ENCODE results near the gene KIR3DL3. TPM values are rescaled to one million over a fixed set of nuclear protein-coding genes. Genes with fewer than 3 reads are reported as not detected.
A peak's percentile ranks its signal among the peaks of the same experiment; 100 is the strongest.
"Not testable (repeated sequence)": the region's sequence is repeated elsewhere in the genome, so short reads cannot be mapped to it uniquely, and the experiment has no call there.

Gene KIR3DL3
- polyA plus RNA-seq, 3 donors from 2014 or later = not detected

DNA sequence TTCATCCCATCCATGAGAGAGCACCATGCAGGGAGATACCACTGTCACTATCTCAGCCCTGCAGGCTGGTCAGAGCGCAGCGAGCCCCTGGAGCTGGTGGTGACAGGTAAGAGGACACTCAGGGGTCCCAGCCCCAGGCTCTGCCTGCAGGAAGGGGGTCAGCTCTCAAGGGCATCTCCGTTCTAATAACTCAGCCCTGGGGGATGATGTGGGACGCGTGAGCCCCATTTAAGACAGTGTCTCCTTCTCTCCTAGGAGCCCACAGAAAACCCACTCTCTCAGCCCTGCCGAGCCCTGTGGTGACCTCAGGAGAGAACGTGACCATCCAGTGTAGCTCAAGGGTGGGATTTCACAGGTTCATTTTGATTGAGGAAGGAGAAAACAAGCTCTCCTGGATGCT is 15.5 kb upstream of the KIR3DL3 start:
- peaks cover 41% of the 10 kb centered on the region in 2 donors for H3K4me1 Mint-ChIP-seq
- no peak for DNase-seq
- H3K4me3 Mint-ChIP-seq = peak overlapping the region; percentile 21 to 55 (median 48)
- H3K36me3 Mint-ChIP-seq = no peaks in the 10 kb centered on the region
- H3K27ac Mint-ChIP-seq = peak overlapping the region in 5 of 6 donors; percentile 18 to 71 (median 69)
- H3K27me3 Mint-ChIP-seq (ENCODE audit: low read depth in 3 of 3) = peaks cover 16 to 29% (median 20%) of the 10 kb centered on the region in 3 donors
- no peaks in the 10 kb centered on the region for H3K9me3 Mint-ChIP-seq

DNA sequence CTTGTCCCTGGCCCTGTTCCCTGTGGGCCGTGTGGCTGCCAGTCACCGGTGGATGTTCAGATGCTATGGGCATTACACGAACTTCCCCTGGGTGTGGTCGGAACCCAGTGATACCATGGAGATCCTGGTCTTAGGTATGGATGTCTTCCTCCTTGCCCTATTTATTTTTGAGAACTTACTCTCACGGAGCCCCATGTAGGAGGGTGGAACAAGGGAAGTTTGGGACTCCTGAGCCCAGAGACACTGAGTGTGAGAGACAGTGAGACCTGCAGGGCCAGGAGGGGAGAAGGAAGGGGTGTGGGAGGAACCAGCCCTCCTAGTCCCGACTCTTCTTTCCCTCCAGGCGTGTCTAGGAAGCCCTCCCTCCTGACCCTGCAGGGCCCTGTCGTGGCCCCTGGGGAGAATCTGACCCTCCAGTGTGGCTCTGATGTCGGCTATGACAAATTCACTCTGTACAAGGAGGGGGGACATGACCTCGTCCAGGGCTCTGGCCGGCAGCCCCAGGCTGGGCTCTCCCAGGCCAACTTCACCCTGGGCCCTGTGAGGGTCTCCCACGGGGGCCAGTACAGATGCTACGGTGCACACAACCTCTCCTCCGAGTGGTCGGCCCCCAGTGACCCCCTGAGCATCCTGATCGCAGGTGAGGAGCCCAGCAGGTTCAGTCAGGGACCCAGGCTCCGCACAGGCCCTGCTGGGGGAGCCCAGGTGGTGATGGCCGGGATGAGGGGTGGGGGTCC is 14.9 kb upstream of the KIR3DL3 start:
- Mint-ChIP-seq H3K4me3 (peak overlapping the region in 4 of 5 donors; percentile 42 to 55 (median 50)), H3K27ac (peak overlapping the region in 5 of 6 donors; percentile 18 to 71 (median 56)), H3K27me3 (ENCODE audit: low read depth in 3 of 3) (peaks cover 13 to 25% (median 20%) of the 10 kb centered on the region in 3 donors)

GRCh38 chr19:54709956-54710355 is 14.3 kb upstream of the KIR3DL3 start:
- DNase-seq = not testable (repeated sequence)

More for the DNA sequence above, 14.9 kb upstream of the KIR3DL3 start:
- no peaks in the 10 kb centered on the region for H3K36me3 Mint-ChIP-seq
- H3K4me1 Mint-ChIP-seq = peaks cover 35 to 41% of the 10 kb centered on the region in 2 donors
- no peaks in the 10 kb centered on the region for H3K9me3 Mint-ChIP-seq
- no peak for DNase-seq

DNA sequence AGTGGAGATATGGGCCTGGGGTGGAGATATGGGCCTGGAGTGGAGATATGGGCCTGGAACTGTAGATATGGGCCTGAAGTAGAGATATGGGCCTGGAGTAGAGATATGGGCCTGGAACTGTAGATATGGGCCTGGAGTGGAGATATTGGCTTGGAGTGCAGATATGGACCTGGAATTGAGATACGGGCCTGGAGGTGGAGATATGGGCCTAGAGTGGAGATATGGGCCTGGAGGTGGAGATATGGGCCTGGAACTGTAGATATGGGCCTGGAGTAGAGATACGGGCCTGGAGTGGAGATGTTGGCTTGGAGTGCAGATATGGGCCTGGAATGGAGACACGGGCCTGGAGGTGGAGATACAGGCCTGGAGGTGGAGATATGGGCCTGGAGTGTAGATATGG is 402 bp downstream of the KIR3DL3 start:
- Mint-ChIP-seq H3K4me3 (no peak overlapping the region), H3K27me3 (ENCODE audit: low read depth in 3 of 3) (peaks cover 2 to 19% (median 6%) of the 10 kb centered on the region in 3 donors), H3K9me3 (peaks cover 4 to 15% (median 10%) of the 10 kb centered on the region in 6 donors), H3K27ac (no peak overlapping the region), H3K4me1 (peaks cover 7% of the 10 kb centered on the region in 2 donors), H3K36me3 (peaks cover 0 to 5% (median 3%) of the 10 kb centered on the region in 3 donors)
- no peak for DNase-seq

More at GRCh38 chr19:54709956-54710355, 14.3 kb upstream of the KIR3DL3 start:
- H3K9me3 Mint-ChIP-seq, H3K36me3 Mint-ChIP-seq, H3K27ac Mint-ChIP-seq, H3K4me3 Mint-ChIP-seq: not testable (repeated sequence)
- peaks cover 35 to 41% of the 10 kb centered on the region in 2 donors for H3K4me1 Mint-ChIP-seq
- H3K27me3 Mint-ChIP-seq (ENCODE audit: low read depth in 3 of 3) = peaks cover 13 to 24% (median 22%) of the 10 kb centered on the region in 3 donors

- H3K9me3 Mint-ChIP-seq = peaks cover 4 to 11% (median 7%) of the 10 kb centered on the region in 6 donors
- no peak overlapping the region for H3K4me3 Mint-ChIP-seq
- H3K27ac Mint-ChIP-seq = no peak overlapping the region
- H3K36me3 Mint-ChIP-seq = peaks cover 0 to 5% (median 3%) of the 10 kb centered on the region in 3 donors
- H3K27me3 Mint-ChIP-seq (ENCODE audit: low read depth in 3 of 3) = peaks cover 2 to 16% (median 6%) of the 10 kb centered on the region in 3 donors
- peaks cover 7% of the 10 kb centered on the region in 2 donors for H3K4me1 Mint-ChIP-seq
- DNase-seq = no peak
Observed at GRCh38 chr19:54725321-54725720, 1.1 kb downstream of the KIR3DL3 start.

- Mint-ChIP-seq H3K36me3 (no peaks in the 10 kb centered on the region), H3K4me1 (peaks cover 7% of the 10 kb centered on the region in 2 donors), H3K9me3 (no peaks in the 10 kb centered on the region), H3K27me3 (ENCODE audit: low read depth in 3 of 3) (peaks cover 5 to 20% (median 16%) of the 10 kb centered on the region in 3 donors), H3K4me3 (no peak overlapping the region), H3K27ac (no peak overlapping the region)
- no peak for DNase-seq
Observed at GRCh38 chr19:54727562-54727961, 3.3 kb downstream of the KIR3DL3 start.

DNA sequence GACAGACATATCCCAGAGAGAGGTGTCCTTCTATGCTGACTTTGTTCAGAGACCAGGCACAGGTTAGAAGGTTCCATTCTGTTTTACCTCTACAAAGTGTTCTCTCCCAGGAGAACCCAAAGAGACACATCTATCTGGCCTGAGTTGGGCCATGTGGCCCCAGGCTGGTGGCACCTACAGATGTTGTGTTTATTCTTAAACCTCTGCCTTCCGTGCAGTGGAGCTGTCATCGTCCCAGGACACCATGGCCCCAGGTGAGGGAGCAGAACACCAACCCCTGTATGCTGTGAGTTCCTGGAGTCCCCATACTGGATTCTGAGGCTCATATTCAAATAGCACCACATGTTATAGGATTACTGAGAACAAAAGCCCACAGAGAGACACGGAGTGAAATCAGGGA is 3.9 kb downstream of the KIR3DL3 start:
- H3K36me3 Mint-ChIP-seq = no peaks in the 10 kb centered on the region
- DNase-seq = no peak
- no peak overlapping the region for H3K4me3 Mint-ChIP-seq
- no peaks in the 10 kb centered on the region for H3K9me3 Mint-ChIP-seq
- H3K27ac Mint-ChIP-seq = no peak overlapping the region
- H3K27me3 Mint-ChIP-seq (ENCODE audit: low read depth in 3 of 3) = peaks cover 5 to 21% (median 16%) of the 10 kb centered on the region in 3 donors
- H3K4me1 Mint-ChIP-seq = peaks cover 7% of the 10 kb centered on the region in 2 donors

DNA sequence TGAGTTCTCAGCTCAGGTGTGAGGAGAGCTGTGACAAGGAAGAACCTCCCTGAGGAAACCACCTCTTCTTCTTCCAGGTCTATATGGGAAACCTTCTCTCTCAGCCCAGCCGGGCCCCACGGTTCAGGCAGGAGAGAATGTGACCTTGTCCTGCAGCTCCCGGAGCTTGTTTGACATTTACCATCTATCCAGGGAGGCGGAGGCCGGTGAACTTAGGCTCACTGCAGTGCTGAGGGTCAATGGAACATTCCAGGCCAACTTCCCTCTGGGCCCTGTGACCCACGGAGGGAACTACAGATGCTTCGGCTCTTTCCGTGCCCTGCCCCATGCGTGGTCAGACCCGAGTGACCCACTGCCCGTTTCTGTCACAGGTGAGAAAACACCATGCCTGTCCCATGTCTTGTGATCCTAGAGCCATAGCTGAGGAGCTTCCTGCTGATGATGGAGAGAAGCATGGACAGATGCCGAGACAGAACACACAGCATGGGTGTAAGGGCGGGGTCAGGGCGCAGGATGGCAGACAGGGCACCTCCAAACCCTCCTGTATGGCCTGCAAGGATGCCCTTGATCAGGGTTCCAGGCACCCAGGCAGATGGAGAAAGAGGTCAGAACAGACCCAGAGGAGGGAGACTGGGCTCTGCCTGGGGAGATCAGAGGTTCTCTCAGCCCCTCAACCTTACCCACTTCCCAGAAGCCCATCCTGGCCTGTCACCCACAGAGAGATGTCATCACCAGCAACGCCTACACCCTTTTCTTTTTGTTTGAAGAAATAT is 5.4 kb downstream of the KIR3DL3 start:
- no peaks in the 10 kb centered on the region for H3K36me3 Mint-ChIP-seq
- peak overlapping the region in 1 of 6 donors; percentile 55 for H3K27ac Mint-ChIP-seq
- no peak for DNase-seq
- H3K4me3 Mint-ChIP-seq = no peak overlapping the region
- peaks cover 11 to 26% (median 22%) of the 10 kb centered on the region in 3 donors for H3K27me3 Mint-ChIP-seq (ENCODE audit: low read depth in 3 of 3)
- peaks cover 5 to 7% of the 10 kb centered on the region in 2 donors for H3K4me1 Mint-ChIP-seq
- H3K9me3 Mint-ChIP-seq = peaks cover 0 to 8% (median 0%) of the 10 kb centered on the region in 6 donors

DNA sequence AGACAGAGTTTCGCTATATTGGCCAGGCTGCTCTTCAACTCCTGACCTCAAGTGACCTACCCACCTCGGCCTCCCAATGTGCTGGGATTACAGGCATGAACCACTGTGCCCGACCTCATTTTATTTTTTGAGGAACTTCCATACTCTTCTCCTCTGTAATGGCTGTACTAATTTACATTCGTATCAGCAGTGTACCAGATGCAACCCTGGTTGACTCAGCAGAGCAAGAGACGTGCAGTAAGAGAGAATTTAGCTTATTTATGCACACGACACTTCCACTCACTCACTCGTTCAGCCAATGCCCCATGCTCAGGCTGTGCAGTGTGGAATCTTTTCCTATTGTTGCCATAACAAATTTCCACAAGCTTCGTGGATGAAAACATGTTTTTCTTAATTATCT is 6.9 kb downstream of the KIR3DL3 start:
- no peak for DNase-seq
- H3K27ac Mint-ChIP-seq = no peak overlapping the region
- H3K9me3 Mint-ChIP-seq = peaks cover 0 to 8% (median 0%) of the 10 kb centered on the region in 6 donors
- H3K36me3 Mint-ChIP-seq = no peaks in the 10 kb centered on the region
- H3K4me3 Mint-ChIP-seq = no peak overlapping the region
- peaks cover 14 to 29% (median 22%) of the 10 kb centered on the region in 3 donors for H3K27me3 Mint-ChIP-seq (ENCODE audit: low read depth in 3 of 3)
- H3K4me1 Mint-ChIP-seq = peaks cover 3 to 7% of the 10 kb centered on the region in 2 donors

GRCh38 chr19:54738306-54738705 is 14.1 kb downstream of the KIR3DL3 start, which contains the start of gene KIR2DL3:
Gene KIR2DL3 (plus strand): TSS chr19:54738513. CDS start chr19:54738546, 33 bp downstream.
- not testable (repeated sequence) for H3K36me3 Mint-ChIP-seq, H3K9me3 Mint-ChIP-seq
- Mint-ChIP-seq H3K4me3 (peak within 1 kb of the TSS; percentile 51 to 89 (median 81)), H3K4me1 (peaks cover 32% of the 10 kb centered on the region in 2 donors), H3K27ac (peak within 1 kb of the TSS; percentile 89 to 99 (median 95)), H3K27me3 (ENCODE audit: low read depth in 3 of 3) (peaks cover 12 to 23% (median 15%) of the 10 kb centered on the region in 3 donors)
- peak; percentile 49 to 70 (median 50) for DNase-seq

DNA sequence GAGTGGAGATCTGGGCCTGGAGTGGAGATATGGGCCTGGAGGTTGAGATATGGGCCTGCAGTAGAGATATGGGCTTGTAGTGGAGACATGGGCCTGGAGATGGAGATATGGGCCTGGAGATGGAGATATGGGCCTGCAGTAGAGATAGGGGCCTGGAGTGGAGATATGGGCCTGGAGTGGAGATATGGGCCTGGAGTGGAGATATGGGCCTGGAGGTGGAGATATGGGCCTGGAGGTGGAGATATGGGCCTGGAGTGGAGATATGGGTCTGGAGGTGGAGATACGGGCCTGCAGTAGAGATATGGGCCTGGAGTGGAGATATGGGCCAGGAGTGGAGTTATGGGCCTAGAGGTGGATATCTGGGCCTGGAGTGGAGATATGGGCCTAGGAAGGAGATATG is 14.5 kb downstream of the KIR3DL3 start:
- peak overlapping the region; percentile 51 to 89 (median 81) for H3K4me3 Mint-ChIP-seq
- peaks cover 32% of the 10 kb centered on the region in 2 donors for H3K4me1 Mint-ChIP-seq
- H3K27me3 Mint-ChIP-seq (ENCODE audit: low read depth in 3 of 3) = peaks cover 10 to 23% (median 15%) of the 10 kb centered on the region in 3 donors
- H3K27ac Mint-ChIP-seq = peak overlapping the region; percentile 89 to 99 (median 95)
- peaks cover 0 to 6% (median 0%) of the 10 kb centered on the region in 6 donors for H3K9me3 Mint-ChIP-seq
- DNase-seq = no peak
- H3K36me3 Mint-ChIP-seq = peaks cover 0 to 4% (median 4%) of the 10 kb centered on the region in 3 donors

DNA sequence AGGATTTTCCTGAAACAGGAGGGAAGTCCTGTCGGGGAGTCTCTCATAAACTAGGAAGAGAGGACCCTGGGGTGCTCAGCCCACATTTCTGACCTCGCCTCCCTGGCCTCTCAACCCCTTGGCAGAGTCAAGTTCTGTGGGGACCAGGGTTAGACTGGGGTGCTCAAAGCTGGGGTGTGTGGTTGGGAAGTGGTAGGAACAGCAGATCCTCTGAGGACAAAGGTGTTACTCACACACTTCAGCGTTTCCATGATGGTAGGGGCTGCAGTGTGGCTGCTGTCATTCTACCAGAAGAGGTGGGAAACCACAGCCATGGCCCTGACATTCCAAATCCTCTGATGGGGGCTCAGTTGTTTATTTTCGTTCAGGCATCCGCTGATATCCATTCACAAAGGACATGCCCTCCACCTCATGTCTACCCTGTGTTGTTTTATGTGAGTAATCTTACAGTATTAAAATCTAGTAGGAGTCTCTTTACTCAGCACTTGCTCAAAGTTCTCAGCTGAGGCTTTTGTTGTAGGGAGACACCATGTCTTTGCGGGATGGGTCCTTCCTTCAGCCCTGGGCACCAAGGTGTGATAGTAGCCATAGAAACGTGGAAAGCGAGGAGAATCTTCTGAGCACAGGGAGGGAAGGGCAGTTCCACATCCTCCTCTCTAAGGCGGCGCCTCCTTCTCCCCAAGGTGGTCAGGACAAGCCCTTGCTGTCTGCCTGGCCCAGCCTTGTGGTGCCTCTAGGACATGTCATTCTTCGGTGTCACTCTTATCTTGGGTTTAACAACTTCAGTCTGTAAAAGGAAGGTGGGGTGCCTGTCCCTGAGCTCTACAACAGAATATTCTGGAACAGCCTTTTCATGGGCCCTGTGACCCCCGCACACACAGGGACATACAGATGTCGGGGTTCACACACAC is 15.6 kb downstream of the KIR3DL3 start:
- H3K27ac Mint-ChIP-seq = peak overlapping the region; percentile 89 to 99 (median 95)

GRCh38 chr19:54741950-54742349 is 17.7 kb downstream of the KIR3DL3 start:
- not testable (repeated sequence) for H3K9me3 Mint-ChIP-seq, H3K36me3 Mint-ChIP-seq, H3K4me3 Mint-ChIP-seq, DNase-seq
- H3K27me3 Mint-ChIP-seq (ENCODE audit: low read depth in 3 of 3) = peaks cover 6 to 14% (median 8%) of the 10 kb centered on the region in 3 donors
- H3K4me1 Mint-ChIP-seq = peaks cover 32% of the 10 kb centered on the region in 2 donors
- peak overlapping the region in 2 of 6 donors; percentile 20 to 71 for H3K27ac Mint-ChIP-seq

More for the DNA sequence above, 15.6 kb downstream of the KIR3DL3 start:
- Mint-ChIP-seq H3K36me3 (peaks cover 0 to 4% (median 4%) of the 10 kb centered on the region in 3 donors), H3K4me3 (peak overlapping the region; percentile 51 to 89 (median 81)), H3K27me3 (ENCODE audit: low read depth in 3 of 3) (peaks cover 6 to 18% (median 11%) of the 10 kb centered on the region in 3 donors), H3K9me3 (peaks cover 0 to 2% (median 0%) of the 10 kb centered on the region in 6 donors), H3K4me1 (peaks cover 32% of the 10 kb centered on the region in 2 donors)
- peak; percentile 63 to 70 (median 69) for DNase-seq

Measured in immature natural killer cell (primary cell).